Measurements from ENCODE around the gene RAB10. TPM values are rescaled to one million over a fixed set of nuclear protein-coding genes. Genes with fewer than 3 reads are reported as not detected.

The RAB10 gene
- total RNA-seq, 4 donors from 2014 or later, result 89.5 to 140 (median 134) TPM

DNA sequence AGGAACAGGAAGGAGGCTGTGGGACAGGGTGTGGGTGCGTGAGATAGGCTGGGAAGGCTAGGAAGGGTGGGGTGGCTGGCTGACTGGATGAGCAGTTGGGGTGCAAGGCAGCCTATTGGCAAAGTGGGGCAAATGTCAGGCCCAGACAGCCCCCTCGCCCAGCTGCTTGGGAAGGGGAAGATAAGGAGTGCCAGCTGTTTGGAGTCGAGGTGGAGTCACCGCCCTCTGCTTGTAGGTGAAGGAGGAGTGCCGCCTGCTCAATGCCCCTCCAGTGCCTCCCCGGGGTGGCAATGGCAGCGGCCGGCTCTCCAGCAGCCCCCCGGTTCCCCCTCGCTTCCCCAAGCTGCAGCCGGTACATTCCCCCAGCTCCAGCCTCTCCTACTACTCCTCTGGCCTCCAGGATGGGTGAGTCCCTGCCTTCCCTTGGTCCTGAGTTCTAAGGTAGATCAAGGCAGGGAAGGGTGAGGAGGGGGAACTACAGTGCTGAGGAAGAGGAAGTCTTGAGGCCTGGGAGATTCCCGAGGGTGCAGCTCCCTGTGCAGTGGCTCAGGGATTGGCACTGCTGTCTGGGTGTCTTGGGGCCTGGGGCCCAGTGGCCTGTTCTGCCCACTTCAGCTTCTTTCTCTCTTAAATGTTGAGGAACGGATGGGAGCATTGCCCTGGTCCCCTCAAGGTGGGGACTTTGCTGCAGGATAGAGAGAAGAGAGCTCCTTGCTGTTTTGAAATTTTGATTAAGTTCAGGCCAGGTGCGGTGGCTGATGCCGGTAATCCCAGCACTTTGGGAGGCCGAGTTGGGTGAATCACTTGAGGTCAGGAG, 152.3 kb downstream of the RAB10 start:
- intact Hi-C loops (cut with DNase I), result no loop called here
- H3K4me3 ChIP-seq (replicated peaks in 1 of 3), result no peak overlapping the region

More for the DNA sequence above, 152.3 kb downstream of the RAB10 start:
- Histone ChIP-seq H3K9me3 (no peaks in the 10 kb centered on the region), H3K27me3 (no peaks in the 10 kb centered on the region), H3K36me3 (peaks cover under 1 to 4% of the 10 kb centered on the region in 2 donors), H3K27ac (no peak overlapping the region), H3K4me1 (peaks cover 0 to 10% of the 10 kb centered on the region in 2 donors)
- DNase-seq, result no peak
- TF ChIP-seq, protein P1, sequence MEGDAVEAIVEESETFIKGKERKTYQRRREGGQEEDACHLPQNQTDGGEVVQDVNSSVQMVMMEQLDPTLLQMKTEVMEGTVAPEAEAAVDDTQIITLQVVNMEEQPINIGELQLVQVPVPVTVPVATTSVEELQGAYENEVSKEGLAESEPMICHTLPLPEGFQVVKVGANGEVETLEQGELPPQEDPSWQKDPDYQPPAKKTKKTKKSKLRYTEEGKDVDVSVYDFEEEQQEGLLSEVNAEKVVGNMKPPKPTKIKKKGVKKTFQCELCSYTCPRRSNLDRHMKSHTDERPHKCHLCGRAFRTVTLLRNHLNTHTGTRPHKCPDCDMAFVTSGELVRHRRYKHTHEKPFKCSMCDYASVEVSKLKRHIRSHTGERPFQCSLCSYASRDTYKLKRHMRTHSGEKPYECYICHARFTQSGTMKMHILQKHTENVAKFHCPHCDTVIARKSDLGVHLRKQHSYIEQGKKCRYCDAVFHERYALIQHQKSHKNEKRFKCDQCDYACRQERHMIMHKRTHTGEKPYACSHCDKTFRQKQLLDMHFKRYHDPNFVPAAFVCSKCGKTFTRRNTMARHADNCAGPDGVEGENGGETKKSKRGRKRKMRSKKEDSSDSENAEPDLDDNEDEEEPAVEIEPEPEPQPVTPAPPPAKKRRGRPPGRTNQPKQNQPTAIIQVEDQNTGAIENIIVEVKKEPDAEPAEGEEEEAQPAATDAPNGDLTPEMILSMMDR (IDR thresholded peaks at IDR 0.05), result no peak
- TF ChIP-seq POLR2A (IDR thresholded peaks at IDR 0.05), result no peak
- WGBS, 2 donors, result 90 to 95% methylated on average over 14 to 16 of the region's 16 CpGs

Small RNAs within 50 kb of the gene (small RNA-seq; reads per million reads assigned to genes)
- gene RNU6-942P (not detected), gene UQCRHP2 (not detected)

Other genes with a start within 250 kb of the RAB10 start
- 10 to 100 TPM; 19.2 to 23.5 (median 20.4) TPM for gene ASXL2, start 155.6 kb upstream of the RAB10 start, total RNA-seq
- gene KIF3C, start 51.6 kb upstream of the RAB10 start, total RNA-seq, result 10 to 100 TPM in 3 of 4 donors, 1 to 10 TPM in 1; 9.9 to 13.8 (median 11.7) TPM
- 1 to 10 TPM in 3 of 4 donors, under 1 TPM in 1; 0.49 to 2.8 (median 1.9) TPM for gene GAREM2, start 139.0 kb downstream of the RAB10 start, total RNA-seq
- gene HADHA, start 210.5 kb downstream of the RAB10 start, total RNA-seq, result 100 to 1,000 TPM; 113 to 149 (median 140) TPM
- 100 to 1,000 TPM; 127 to 200 (median 184) TPM for gene HADHB, start 210.9 kb downstream of the RAB10 start, total RNA-seq

All from thyroid gland (tissue), 4 donors.